Body of pancreas (tissue), 4 donors: Measurements from ENCODE around the gene CCDC188.

Source experiments
- POLR2A ChIP-seq, 3 donors: fragments of 450-650 bp; IDR thresholded peaks; one replicate each; pipeline ENCODE4 v1.6.1; 2016; ENCODE audit warnings: antibody characterized with exemption in 3 of 3, mild to moderate bottlenecking in 2 of 3
- TF ChIP-seq, protein P1 (sequence below), 7 experiments: fragments of 450-650 bp in 4 of 7; fragments of 200-600 bp in 3 of 7; sonication (generic) in 3 of 7; IDR thresholded peaks; one replicate each; pipeline ENCODE4 v1.5.1; 2016 to 2019; ENCODE audit warnings: antibody characterized with exemption in 7 of 7

DNA sequence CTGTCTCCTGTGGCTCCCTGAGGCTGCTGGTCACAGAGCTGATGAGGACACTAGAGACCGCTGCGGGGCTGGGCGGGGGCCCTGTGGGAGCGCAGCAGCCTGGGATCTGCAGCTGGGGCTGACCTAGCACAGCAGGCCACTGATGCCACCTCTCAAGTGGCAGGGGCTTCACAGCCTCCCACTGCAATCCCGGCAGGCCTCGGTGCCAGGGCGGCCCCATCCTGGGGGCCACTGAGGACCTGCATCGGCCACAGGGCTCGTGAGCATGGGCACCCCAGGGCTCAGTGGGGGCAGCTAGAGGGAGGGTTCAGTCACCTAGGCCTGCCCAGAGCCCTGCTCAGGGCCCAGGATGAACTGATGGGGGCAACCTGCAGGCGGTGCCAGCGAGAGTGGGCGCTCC lies 14.6 kb upstream of the CCDC188 start:
- TF ChIP-seq, protein P1, sequence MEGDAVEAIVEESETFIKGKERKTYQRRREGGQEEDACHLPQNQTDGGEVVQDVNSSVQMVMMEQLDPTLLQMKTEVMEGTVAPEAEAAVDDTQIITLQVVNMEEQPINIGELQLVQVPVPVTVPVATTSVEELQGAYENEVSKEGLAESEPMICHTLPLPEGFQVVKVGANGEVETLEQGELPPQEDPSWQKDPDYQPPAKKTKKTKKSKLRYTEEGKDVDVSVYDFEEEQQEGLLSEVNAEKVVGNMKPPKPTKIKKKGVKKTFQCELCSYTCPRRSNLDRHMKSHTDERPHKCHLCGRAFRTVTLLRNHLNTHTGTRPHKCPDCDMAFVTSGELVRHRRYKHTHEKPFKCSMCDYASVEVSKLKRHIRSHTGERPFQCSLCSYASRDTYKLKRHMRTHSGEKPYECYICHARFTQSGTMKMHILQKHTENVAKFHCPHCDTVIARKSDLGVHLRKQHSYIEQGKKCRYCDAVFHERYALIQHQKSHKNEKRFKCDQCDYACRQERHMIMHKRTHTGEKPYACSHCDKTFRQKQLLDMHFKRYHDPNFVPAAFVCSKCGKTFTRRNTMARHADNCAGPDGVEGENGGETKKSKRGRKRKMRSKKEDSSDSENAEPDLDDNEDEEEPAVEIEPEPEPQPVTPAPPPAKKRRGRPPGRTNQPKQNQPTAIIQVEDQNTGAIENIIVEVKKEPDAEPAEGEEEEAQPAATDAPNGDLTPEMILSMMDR (IDR thresholded peaks at IDR 0.05), result no peak
- TF ChIP-seq POLR2A (IDR thresholded peaks at IDR 0.05), result no peak
